SK-N-SH treated with all-trans-retinoic acid at 6 μM for 48 hours (cell line): ENCODE results near the gene SLAIN2.

ENCODE experiments used
- ATAC-seq: fragments of 200-7000 bp; cut with Tn5 transposase; 3 replicates; pipeline ENCODE4 v1.9.1; 2020; ENCODE audit warnings: mild to moderate bottlenecking, moderate library complexity
- ARNTL ChIP-seq: fragments of 450-650 bp; formaldehyde crosslinking; IDR thresholded peaks from 2 replicates; pipeline ENCODE4 v1.5.0; 2020; ENCODE audit warnings: low read depth, mild to moderate bottlenecking, moderate library complexity, borderline replicate concordance
- BACH2 ChIP-seq: fragments of 250-450 bp; sonication (Bioruptor Pico); IDR thresholded peaks from 2 replicates; pipeline ENCODE4 v1.9.0; 2021; ENCODE audit warnings: mild to moderate bottlenecking, borderline replicate concordance
- CSDC2 ChIP-seq: fragments of 250-450 bp; sonication (Bioruptor Pico); IDR thresholded peaks from 2 replicates; pipeline ENCODE4 v1.5.0; 2020; ENCODE audit warnings: mild to moderate bottlenecking, moderate library complexity
- CSRNP3 ChIP-seq: fragments of 250-450 bp; sonication (Bioruptor Pico); IDR thresholded peaks from 2 replicates; pipeline ENCODE4 v1.5.1; 2021; ENCODE audit warnings: mild to moderate bottlenecking, moderate library complexity
- GLIS3 ChIP-seq: fragments of 250-450 bp; sonication (Bioruptor Pico); IDR thresholded peaks from 2 replicates; pipeline ENCODE4 v1.5.0; 2020; ENCODE audit warnings: mild to moderate bottlenecking, moderate library complexity
- ISL1 ChIP-seq: fragments of 250-450 bp; sonication (Bioruptor Pico); IDR thresholded peaks from 2 replicates; pipeline ENCODE4 v2.1.2; 2022; ENCODE audit warnings: mild to moderate bottlenecking, moderate library complexity
- OSR1 ChIP-seq: fragments of 250-450 bp; sonication (Bioruptor Pico); IDR thresholded peaks from 2 replicates; pipeline ENCODE4 v1.8.0; 2022; ENCODE audit warnings: moderate library complexity, mild to moderate bottlenecking, inconsistent platforms
- POU6F1 ChIP-seq: fragments of 250-450 bp; sonication (Bioruptor Pico); IDR thresholded peaks from 2 replicates; pipeline ENCODE4 v1.8.0; 2021; ENCODE audit warnings: low read depth, mild to moderate bottlenecking, moderate library complexity, borderline replicate concordance
- RARB ChIP-seq: fragments of 250-450 bp; sonication (Bioruptor Pico); IDR thresholded peaks from 2 replicates; pipeline ENCODE4 v1.8.0; 2021; ENCODE audit warnings: mild to moderate bottlenecking, moderate library complexity
- SNAI2 ChIP-seq: fragments of 250-450 bp; sonication (Bioruptor Pico); IDR thresholded peaks from 2 replicates; pipeline ENCODE4 v1.5.0; 2020; ENCODE audit warnings: mild to moderate bottlenecking, moderate library complexity
- TCF4 ChIP-seq: fragments of 250-450 bp; sonication (Bioruptor Pico); IDR thresholded peaks from 2 replicates; pipeline ENCODE4 v1.8.0; 2021; ENCODE audit warnings: mild to moderate bottlenecking, moderate library complexity, borderline replicate concordance
- TSHZ2 ChIP-seq: fragments of 250-450 bp; sonication (Bioruptor Pico); IDR thresholded peaks from 2 replicates; pipeline ENCODE4 v1.5.0; 2020; ENCODE audit warnings: mild to moderate bottlenecking, moderate library complexity
- ZFP30 ChIP-seq: fragments of 450-650 bp; formaldehyde crosslinking; IDR thresholded peaks from 2 replicates; pipeline ENCODE4 v1.5.0; 2022; ENCODE audit warnings: mild to moderate bottlenecking, moderate library complexity
- TF ChIP-seq, protein P1 (sequence below): fragments of 250-450 bp; sonication (Bioruptor Pico); IDR thresholded peaks from 2 replicates; pipeline ENCODE4 v1.8.0; 2020; ENCODE audit warnings: mild to moderate bottlenecking, moderate library complexity, borderline replicate concordance

Gene SLAIN2

GRCh38 chr4:48369771-48370170, 28.4 kb downstream of the SLAIN2 start:
- TF ChIP-seq ARNTL (no peak), TCF4 (no peak), ZFP30 (CRISPR knock-in tag) (no peak), RARB (CRISPR knock-in tag) (no peak), CSRNP3 (no peak), CSDC2 (CRISPR knock-in tag) (no peak), GLIS3 (CRISPR knock-in tag) (no peak), POU6F1 (CRISPR knock-in tag) (no peak), SNAI2 (CRISPR knock-in tag) (no peak)
- TF ChIP-seq, protein P1, sequence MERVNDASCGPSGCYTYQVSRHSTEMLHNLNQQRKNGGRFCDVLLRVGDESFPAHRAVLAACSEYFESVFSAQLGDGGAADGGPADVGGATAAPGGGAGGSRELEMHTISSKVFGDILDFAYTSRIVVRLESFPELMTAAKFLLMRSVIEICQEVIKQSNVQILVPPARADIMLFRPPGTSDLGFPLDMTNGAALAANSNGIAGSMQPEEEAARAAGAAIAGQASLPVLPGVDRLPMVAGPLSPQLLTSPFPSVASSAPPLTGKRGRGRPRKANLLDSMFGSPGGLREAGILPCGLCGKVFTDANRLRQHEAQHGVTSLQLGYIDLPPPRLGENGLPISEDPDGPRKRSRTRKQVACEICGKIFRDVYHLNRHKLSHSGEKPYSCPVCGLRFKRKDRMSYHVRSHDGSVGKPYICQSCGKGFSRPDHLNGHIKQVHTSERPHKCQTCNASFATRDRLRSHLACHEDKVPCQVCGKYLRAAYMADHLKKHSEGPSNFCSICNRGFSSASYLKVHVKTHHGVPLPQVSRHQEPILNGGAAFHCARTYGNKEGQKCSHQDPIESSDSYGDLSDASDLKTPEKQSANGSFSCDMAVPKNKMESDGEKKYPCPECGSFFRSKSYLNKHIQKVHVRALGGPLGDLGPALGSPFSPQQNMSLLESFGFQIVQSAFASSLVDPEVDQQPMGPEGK: no peak
- ATAC-seq: no peak

DNA sequence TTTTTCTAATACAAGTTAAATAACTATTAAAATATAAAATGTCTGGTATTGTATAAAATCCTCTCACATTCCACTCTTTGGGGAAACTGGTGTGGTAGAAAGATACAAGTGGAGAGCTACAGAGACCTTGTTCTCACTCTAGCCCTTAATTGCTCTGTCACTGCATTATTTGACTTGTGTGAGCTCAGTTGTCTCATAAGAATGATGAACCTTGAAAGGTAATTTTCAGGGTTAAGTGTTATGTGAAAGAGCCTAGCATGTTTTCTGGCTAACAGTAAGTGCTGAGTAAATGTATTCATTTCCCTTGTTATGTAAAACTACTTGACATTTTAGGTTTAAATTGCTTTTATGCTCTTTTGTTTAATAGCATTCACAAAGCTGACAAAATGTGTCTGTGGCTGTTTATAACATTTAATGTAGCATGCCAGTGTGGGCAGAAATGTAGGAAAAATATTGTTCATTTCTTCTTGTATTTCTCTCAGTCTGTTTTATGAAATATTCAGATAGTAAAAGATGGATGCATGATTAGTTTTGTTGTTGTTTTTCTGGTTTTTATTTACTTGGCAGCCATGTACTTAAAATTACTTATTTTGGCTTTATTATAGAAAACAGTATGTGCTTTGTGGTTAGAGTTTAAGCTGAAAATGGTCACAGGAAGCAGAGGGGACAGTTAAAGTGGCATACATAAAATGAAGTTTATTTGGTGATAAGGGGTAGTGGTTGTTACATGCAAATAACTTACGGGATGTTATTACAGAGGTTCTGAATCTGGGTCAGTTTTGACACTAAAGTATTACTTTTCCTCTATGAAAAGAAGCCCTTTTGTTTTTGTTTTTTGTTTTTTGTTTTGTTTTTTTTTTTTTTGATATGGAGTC, 29.2 kb downstream of the SLAIN2 start:
- no peak for ATAC-seq
- TF ChIP-seq ISL1 (CRISPR knock-in tag): no peak
- TF ChIP-seq SNAI2 (CRISPR knock-in tag): no peak
- TF ChIP-seq CSRNP3: no peak

- no peak for ATAC-seq
Measured at GRCh38 chr4:48372272-48372671, 30.9 kb downstream of the SLAIN2 start.

More at GRCh38 chr4:48372272-48372671, 30.9 kb downstream of the SLAIN2 start:
- TF ChIP-seq OSR1 (CRISPR knock-in tag): no peak
- no peak for TF ChIP-seq GLIS3 (CRISPR knock-in tag)
- no peak for TF ChIP-seq BACH2 (CRISPR knock-in tag)
- no peak for TF ChIP-seq TSHZ2 (CRISPR knock-in tag)
- TF ChIP-seq, protein P1: no peak
- TF ChIP-seq, all 23 proteins: peak for 0
